ENCODE measurements around the gene SPATS2. TPM values are rescaled to one million over a fixed set of nuclear protein-coding genes. Genes with fewer than 3 reads are reported as not detected.

Gene SPATS2
- total RNA-seq, 1 donor from 2014 or later: 43.9 TPM

DNA sequence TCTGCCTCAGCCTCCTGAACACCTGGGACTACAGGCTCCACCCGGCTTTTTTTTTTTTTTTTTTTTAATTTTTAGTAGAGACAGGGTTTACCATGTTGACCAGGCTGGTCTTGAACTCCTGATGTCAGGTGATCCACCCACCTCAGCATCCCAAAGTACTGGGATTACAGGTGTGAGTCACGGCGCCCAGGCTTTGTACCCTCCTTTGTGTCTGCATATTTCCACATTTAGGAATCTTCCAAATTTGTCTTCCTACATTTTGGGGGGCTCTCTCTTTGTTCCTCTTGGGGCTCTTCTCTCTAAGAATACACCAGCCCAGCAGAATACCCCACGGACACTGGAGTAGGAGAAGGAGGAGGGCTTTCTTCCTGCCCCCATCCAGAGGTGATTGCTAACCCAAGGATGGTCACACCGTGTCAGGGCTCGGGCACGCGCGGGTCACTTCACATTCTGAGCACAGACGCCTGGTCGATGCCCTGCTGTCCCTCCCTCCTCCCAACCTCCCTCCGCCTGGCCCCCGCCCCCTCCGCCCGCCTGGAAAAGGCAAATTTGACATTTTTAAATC lies 22.7 kb upstream of the SPATS2 start:
- TF ChIP-seq CTCF (IDR thresholded peaks at IDR 0.05; ENCODE audit: partially characterized antibody, unreplicated experiment): no peak
- Mint-ChIP-seq H3K36me3 (ENCODE audit: unreplicated experiment) (no peaks in the 10 kb centered on the region), H3K4me3 (ENCODE audit: unreplicated experiment) (peak overlapping the region; percentile 68), H3K27ac (ENCODE audit: unreplicated experiment) (peak overlapping the region; percentile 82), H3K4me1 (ENCODE audit: low read depth, unreplicated experiment) (peaks cover 27% of the 10 kb centered on the region), H3K27me3 (ENCODE audit: unreplicated experiment) (peaks cover 22% of the 10 kb centered on the region), H3K9me3 (ENCODE audit: unreplicated experiment) (peaks cover 9% of the 10 kb centered on the region)
- no peak for DNase-seq

- H3K27ac Mint-ChIP-seq (ENCODE audit: unreplicated experiment): peak overlapping the region; percentile 66
- peaks cover 19% of the 10 kb centered on the region for H3K27me3 Mint-ChIP-seq (ENCODE audit: unreplicated experiment)
Observed at GRCh38 chr12:49345051-49345824, 22.0 kb upstream of the SPATS2 start.

DNA sequence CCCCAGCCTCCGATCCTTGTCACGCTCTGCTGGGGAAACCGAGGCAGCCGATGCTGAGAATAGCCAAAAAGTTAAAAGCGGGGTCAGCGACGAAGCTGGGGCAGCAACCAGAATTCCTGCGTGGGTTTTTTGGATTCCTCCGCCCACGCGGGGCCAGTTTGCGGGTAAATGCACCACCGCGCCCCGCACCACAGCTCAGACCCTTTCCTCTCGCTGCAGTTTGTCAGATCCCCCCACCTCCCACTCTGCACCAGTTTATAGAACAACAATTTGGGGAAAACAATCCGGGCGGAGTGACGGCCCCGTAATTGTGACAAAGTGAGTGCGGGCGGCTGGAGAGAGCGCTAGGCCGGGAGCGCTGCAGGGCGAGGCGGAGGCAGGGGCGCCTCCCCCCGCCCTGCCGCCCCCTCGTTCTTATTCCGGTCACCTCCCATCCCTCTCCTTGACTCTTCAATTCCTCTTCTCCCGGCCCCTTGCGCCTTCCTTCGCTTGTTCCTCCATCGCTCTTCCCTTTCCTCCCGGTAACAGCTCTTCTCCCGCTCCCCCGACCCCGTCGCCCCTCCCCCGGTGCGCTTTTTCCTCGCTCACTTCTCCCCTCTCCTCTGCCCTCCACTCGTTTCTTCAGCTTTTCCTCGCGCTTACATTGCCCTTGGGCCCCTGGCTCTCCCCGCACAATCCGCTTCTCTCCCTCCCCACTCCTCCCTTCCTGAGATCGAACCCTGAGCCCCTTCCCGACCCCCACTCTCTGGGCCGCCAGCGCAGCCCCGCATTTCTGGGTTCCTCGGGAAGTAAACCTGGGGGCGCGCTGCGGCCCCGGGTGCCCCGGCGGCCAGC lies 21.2 kb upstream of the SPATS2 start:
- DNase-seq: peak; percentile 45
- Mint-ChIP-seq H3K36me3 (ENCODE audit: unreplicated experiment) (no peaks in the 10 kb centered on the region), H3K27ac (ENCODE audit: unreplicated experiment) (peak overlapping the region; percentile 66), H3K4me3 (ENCODE audit: unreplicated experiment) (peak overlapping the region; percentile 88), H3K9me3 (ENCODE audit: unreplicated experiment) (peaks cover 6% of the 10 kb centered on the region), H3K27me3 (ENCODE audit: unreplicated experiment) (peaks cover 13% of the 10 kb centered on the region), H3K4me1 (ENCODE audit: low read depth, unreplicated experiment) (peaks cover 18% of the 10 kb centered on the region)
- TF ChIP-seq CTCF (IDR thresholded peaks at IDR 0.05; ENCODE audit: partially characterized antibody, unreplicated experiment): no peak

More at GRCh38 chr12:49345051-49345824, 22.0 kb upstream of the SPATS2 start:
- Mint-ChIP-seq H3K4me1 (ENCODE audit: low read depth, unreplicated experiment) (peaks cover 24% of the 10 kb centered on the region), H3K4me3 (ENCODE audit: unreplicated experiment) (peak overlapping the region; percentile 82), H3K9me3 (ENCODE audit: unreplicated experiment) (peaks cover 8% of the 10 kb centered on the region), H3K36me3 (ENCODE audit: unreplicated experiment) (no peaks in the 10 kb centered on the region)
- peak; percentile 88 for DNase-seq
- no peak for TF ChIP-seq CTCF (IDR thresholded peaks at IDR 0.05; ENCODE audit: partially characterized antibody, unreplicated experiment)

- H3K9me3 Mint-ChIP-seq (ENCODE audit: unreplicated experiment): peaks cover 6% of the 10 kb centered on the region
- peaks cover 18% of the 10 kb centered on the region for H3K4me1 Mint-ChIP-seq (ENCODE audit: low read depth, unreplicated experiment)
- H3K4me3 Mint-ChIP-seq (ENCODE audit: unreplicated experiment): peak within 1 kb of the TSS; percentile 88
- peak; percentile 66 for DNase-seq
- H3K27me3 Mint-ChIP-seq (ENCODE audit: unreplicated experiment): peaks cover 13% of the 10 kb centered on the region
- H3K27ac Mint-ChIP-seq (ENCODE audit: unreplicated experiment): peak within 1 kb of the TSS; percentile 66
- TF ChIP-seq CTCF (IDR thresholded peaks at IDR 0.05; ENCODE audit: partially characterized antibody, unreplicated experiment): no peak
- H3K36me3 Mint-ChIP-seq (ENCODE audit: unreplicated experiment): no peaks in the 10 kb centered on the region
Observed at GRCh38 chr12:49346659-49347310, 20.5 kb upstream of the SPATS2 start, which contains the start of gene DNAJC22. Gene DNAJC22, plus strand, starts transcription at chr12:49346888. Its CDS starts 1,985 bp downstream, at chr12:49348873.
